Measurements from ENCODE around the gene PYGM. TPM values are rescaled to one million over a fixed set of nuclear protein-coding genes. Genes with fewer than 3 reads are reported as not detected.

PYGM gene
- total RNA-seq, 1 experiment from 2014 or later, result 3.6 TPM

- Histone ChIP-seq H3K27me3 (ENCODE audit: insufficient read depth, low read length) (no peaks in the 10 kb centered on the region), H3K4me1 (ENCODE audit: insufficient read depth, low read length) (peaks cover 12% of the 10 kb centered on the region), H3K18ac (ENCODE audit: insufficient read length, low read depth, low read length) (no peak overlapping the region), H2BK15ac (ENCODE audit: low read depth, low read length) (no peak overlapping the region), H3K23ac (ENCODE audit: insufficient read length, low read depth, low read length) (no peak overlapping the region), H4K20me1 (ENCODE audit: control insufficient read depth, insufficient read depth, insufficient read length) (no peaks in the 10 kb centered on the region), H4K91ac (ENCODE audit: insufficient read length, low read depth, low read length) (no peak overlapping the region), H3T11ph (ENCODE audit: low read length) (no peak overlapping the region), H2AK5ac (ENCODE audit: insufficient read length, low read length) (no peak overlapping the region), H4K8ac (replicated peaks; ENCODE audit: insufficient read length, low read depth, low read length) (no peak overlapping the region), H3K9me3 (ENCODE audit: control insufficient read depth, low read depth, low read length) (no peaks in the 10 kb centered on the region), H3K14ac (ENCODE audit: insufficient read depth, low read length) (no peak overlapping the region), H2BK20ac (ENCODE audit: low read depth, low read length, poor library complexity, severe bottlenecking) (no peak overlapping the region), H3K9ac (ENCODE audit: extremely low read depth, insufficient read length, low read length) (no peak overlapping the region), H3K23me2 (ENCODE audit: insufficient read length, low read depth, low read length, poor library complexity, severe bottlenecking) (no peaks in the 10 kb centered on the region), H3K27ac (ENCODE audit: insufficient read length, low read depth, low read length) (no peak overlapping the region), H3K4me2 (ENCODE audit: insufficient read depth, insufficient read length, low read length) (no peak overlapping the region), H4K5ac (ENCODE audit: insufficient read length, low read depth, low read length) (no peak overlapping the region), H2BK12ac (ENCODE audit: insufficient read length, low read depth, low read length) (no peak overlapping the region), H3K4ac (ENCODE audit: low read depth, low read length) (no peak overlapping the region), H2BK120ac (ENCODE audit: low read depth, low read length, poor library complexity, severe bottlenecking) (no peak overlapping the region), H2BK5ac (ENCODE audit: insufficient read length, low read length) (no peak overlapping the region), H3K79me1 (ENCODE audit: insufficient read depth, low read depth, low read length, poor library complexity, severe bottlenecking) (no peaks in the 10 kb centered on the region), H2AFZ (ENCODE audit: low read length) (no peak overlapping the region), H3K56ac (ENCODE audit: insufficient read length, low read depth, low read length) (no peak overlapping the region), H3K79me2 (ENCODE audit: insufficient read depth, low read length) (no peaks in the 10 kb centered on the region)
- no peak overlapping the region for H3K4me3 Mint-ChIP-seq
- no peak overlapping the region for H3K27ac Mint-ChIP-seq
- TF ChIP-seq CTCF (conservative IDR thresholded peaks at IDR 0.05), result no peak
- H3K27me3 Mint-ChIP-seq (ENCODE audit: low read depth), result peaks cover 17% of the 10 kb centered on the region
- peaks cover 8 to 10% (median 9%) of the 10 kb centered on the region in 3 experiments; a peak in 6 of 7 replicates for H3K36me3 Mint-ChIP-seq (ENCODE audit: insufficient read depth in 1 of 3, low read depth in 3 of 3)
- peaks cover 40 to 56% of the 10 kb centered on the region in 2 experiments for H3K4me1 Mint-ChIP-seq
- no peaks in the 10 kb centered on the region for H3K9me3 Mint-ChIP-seq
- no CpG with 5 or more reads among the region's 11 CpGs for WGBS (ENCODE audit: extremely low coverage, insufficient read length, low lambda C conversion rate)
- peak; percentile 20 for DNase-seq
Measured at GRCh38 chr11:64728757-64729365, 30.9 kb downstream of the PYGM start.

All from H9 (cell line).